PC-9 (cell line): ENCODE results near the gene PSTK.

ENCODE experiments used
- EZH2 ChIP-seq: fragments of 200-600 bp; sonication (generic); IDR thresholded peaks from 2 replicates; pipeline ENCODE4 v1.8.0; 2017; ENCODE audit warnings: antibody characterized with exemption, low read depth
- TF ChIP-seq, protein P1 (sequence below): fragments of 200-600 bp; sonication (generic); conservative IDR thresholded peaks from 2 replicates; pipeline ENCODE4 v1.6.1; 2017; ENCODE audit warnings: mixed run types, antibody characterized with exemption, mild to moderate bottlenecking, moderate library complexity

DNA sequence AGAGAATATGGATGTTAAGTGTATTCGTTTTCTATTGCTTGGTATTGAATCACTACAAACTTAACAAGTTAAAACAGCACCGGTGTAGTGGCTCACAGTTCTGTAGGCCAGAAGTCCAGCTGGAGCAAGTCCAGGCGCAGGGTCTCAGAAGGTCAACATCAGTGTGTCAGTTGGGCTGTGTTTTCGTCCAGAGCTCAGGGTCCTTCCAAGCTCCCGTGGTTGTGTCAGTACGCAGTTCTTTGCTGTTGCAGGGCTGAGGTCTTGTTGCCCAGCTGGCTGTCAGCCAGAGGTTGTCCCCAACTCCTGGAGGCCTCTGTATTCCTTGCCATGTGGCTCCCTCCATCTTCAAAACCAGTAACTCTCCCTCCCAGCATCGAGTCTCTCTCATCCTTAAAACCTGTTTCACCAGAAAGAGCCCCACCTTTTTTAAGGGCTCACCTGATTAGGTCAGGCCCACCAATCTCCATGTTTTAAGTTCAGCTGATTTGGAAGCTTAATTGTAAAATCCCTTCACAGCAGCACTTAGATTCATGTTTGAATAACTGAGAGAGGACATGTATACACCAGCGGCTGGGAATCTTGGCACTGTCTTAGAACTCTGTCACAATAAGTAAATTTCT is 55.4 kb downstream of the PSTK start:
- TF ChIP-seq, protein P1, sequence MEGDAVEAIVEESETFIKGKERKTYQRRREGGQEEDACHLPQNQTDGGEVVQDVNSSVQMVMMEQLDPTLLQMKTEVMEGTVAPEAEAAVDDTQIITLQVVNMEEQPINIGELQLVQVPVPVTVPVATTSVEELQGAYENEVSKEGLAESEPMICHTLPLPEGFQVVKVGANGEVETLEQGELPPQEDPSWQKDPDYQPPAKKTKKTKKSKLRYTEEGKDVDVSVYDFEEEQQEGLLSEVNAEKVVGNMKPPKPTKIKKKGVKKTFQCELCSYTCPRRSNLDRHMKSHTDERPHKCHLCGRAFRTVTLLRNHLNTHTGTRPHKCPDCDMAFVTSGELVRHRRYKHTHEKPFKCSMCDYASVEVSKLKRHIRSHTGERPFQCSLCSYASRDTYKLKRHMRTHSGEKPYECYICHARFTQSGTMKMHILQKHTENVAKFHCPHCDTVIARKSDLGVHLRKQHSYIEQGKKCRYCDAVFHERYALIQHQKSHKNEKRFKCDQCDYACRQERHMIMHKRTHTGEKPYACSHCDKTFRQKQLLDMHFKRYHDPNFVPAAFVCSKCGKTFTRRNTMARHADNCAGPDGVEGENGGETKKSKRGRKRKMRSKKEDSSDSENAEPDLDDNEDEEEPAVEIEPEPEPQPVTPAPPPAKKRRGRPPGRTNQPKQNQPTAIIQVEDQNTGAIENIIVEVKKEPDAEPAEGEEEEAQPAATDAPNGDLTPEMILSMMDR = no peak
- no peak for TF ChIP-seq EZH2
